ENCODE measurements around the gene ESPN.

Gene ESPN

GRCh38 chr1:6495540-6496364, 71.2 kb downstream of the ESPN start:
- DNase-seq (ENCODE audit: low read depth in 2 of 3, low spot score in 2 of 3), result no peak

GRCh38 chr1:6496365-6496721, 71.8 kb downstream of the ESPN start:
- no peak for DNase-seq (ENCODE audit: low read depth in 2 of 3, low spot score in 2 of 3)

DNA sequence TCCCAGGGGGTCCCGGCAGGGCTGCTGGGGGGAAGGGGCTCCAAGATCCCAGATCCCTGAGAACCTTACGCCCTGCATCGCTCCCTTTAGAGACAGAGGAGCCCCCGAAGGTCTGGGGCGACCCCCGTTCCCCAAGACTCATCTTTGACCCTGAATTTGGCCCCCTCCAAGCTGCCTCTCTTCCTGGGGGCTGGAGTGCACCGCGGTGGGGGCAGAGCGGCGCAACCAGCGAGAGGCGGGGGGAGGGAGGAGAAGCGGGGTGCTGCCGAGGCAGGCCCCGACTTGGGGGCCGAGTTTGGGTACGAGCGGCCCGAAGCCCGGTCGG, 72.3 kb downstream of the ESPN start:
- DNase-seq (ENCODE audit: low read depth in 2 of 3, low spot score in 2 of 3), result no peak

GRCh38 chr1:6497215-6497866, 72.8 kb downstream of the ESPN start:
- no peak for DNase-seq (ENCODE audit: low read depth in 2 of 3, low spot score in 2 of 3)

DNA sequence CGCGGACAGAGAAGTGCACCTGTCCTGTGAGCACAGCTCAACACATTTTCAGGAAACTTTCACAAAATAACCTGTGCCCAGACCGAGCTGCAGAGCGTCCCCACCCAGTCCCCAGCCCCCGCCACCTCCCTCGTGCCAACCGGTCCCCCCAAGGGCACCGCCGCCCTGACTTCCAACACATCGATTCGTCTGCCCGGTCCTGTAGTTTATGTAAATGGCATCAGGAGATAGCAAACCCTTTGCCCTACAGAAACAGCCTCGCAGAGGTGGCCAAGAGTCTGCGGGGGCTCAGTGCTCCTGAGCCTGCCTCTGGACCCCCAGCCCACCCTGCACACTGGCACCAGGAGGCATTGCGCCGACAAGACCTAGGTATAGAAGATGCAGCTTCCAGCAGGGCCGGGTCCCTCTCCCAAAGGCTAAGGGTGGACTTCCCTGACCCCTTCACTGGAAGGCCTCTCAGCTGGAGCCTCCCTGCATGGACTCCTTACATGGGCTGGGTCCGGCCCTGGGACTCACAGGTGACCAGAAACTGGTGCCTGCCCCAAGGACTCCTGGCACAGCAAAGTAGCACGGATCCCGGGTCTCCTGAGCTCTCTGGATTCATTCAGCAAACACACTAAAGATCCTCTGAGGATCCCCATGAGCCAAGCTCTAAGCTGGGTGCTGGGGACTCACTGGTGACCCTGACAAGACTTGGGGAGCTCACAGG, 73.4 kb downstream of the ESPN start:
- DNase-seq (ENCODE audit: low read depth in 2 of 3, low spot score in 2 of 3), result no peak

DNA sequence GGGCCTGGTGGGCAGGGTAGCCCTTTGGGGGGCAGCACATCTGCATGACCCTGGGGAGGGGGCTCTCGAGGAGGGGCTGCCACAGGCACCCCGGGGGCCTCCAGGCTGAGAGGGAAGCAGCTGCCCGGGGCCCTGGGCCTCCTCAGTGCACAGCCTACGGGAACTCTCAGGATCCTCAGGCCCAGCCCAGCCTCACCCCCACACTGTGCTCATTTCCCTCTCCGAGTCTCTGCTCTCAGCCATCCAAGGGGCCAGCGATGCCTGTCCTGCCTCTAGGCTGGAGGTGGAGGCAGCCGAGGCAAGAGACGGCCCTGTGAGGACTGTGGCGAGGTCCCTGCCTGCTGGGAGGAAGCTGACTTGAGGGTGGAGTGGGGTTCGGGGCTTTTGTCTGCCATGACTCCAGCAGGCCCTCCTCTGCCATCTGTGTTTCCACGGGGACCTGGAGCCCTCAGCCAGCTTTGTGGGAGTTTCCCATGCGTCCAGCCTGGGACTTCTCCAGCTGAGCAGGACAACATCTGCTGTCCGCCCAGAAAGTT, 74.1 kb downstream of the ESPN start:
- DNase-seq (ENCODE audit: low read depth in 2 of 3, low spot score in 2 of 3), result no peak

GRCh38 chr1:6499296-6499695, 74.7 kb downstream of the ESPN start:
- DNase-seq (ENCODE audit: low read depth in 2 of 3, low spot score in 2 of 3), result no peak

GRCh38 chr1:6500544-6501278, 76.1 kb downstream of the ESPN start:
- no peak for DNase-seq (ENCODE audit: low read depth in 2 of 3, low spot score in 2 of 3)

GRCh38 chr1:6501279-6501813, 76.8 kb downstream of the ESPN start:
- DNase-seq (ENCODE audit: low read depth in 2 of 3, low spot score in 2 of 3), result no peak

DNA sequence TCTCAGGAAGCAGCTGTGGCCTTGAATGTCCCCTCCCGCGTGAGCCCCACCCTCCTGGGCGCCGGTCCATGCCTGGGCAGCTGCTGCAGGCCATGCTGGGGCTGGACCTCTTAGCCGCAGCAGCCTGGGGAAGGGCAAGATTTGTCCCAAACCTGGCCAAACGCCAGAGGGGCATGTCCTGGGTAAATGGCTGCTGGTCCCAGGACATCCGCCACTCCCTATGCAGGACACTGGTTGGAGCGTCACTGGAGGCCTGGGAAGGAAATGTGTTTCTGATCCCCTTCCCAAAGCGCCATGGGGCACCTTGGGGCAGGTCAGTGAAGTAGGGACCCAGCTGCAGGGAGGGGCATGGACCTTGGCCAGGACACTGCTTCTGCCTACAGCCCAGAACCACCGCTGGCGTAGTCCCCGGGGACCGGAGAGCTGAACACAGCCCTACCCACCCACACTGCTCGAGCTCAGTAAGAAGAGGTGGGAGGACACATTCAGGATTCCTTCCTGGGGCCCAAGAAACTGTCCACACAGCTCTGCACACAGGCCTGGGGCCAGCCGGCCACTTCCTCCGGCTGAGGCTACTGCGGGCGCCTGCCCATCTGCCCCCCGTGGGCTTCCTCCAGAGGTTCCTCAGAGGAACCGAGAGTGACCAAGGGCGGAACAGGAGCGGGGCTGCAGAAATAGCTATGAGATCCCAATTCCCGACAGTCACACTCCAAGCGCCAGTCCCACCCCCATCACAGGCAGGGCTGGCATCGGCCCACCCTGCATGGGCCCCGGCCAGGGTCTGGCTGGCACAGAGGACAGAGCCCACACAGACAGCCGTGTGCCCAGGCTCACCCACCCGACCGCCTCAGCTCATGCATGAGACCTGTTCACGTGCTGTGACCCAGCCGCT, 77.7 kb downstream of the ESPN start:
- DNase-seq (ENCODE audit: low read depth in 2 of 3, low spot score in 2 of 3), result no peak

DNA sequence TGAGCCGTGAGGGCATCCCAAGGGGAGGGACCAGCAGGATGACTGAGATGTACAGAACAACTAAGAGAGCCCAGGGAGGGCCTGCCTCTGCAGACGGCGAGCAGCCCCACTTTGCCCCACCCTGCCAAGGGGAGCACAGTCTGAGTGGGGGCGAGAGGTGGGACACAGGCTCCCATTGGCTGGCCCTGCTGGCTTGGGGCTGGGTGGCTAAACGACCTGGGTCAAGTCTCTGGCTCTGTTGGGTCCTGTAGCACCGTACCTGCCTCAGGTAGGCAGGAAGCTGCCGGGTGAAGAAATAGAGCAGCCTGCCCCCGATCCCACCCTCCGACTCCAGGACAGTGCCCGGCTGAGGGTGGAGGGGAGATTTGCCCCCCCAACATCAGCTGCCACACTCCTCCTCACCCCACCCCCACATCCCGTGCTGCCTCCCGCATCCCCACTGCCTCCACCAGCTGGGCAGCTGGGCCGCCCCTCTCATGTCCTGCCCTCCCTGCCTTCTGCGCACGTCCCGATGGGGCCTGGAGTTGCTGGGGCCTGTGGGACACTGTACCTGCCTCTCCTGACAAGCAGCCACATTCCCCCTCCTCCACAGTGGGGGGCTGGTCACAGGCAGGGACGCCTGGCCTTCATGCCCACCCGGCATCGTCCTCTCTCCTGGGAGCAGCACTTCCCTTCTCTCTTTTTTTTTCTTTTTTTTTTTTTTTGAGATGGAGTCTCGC, 79.5 kb downstream of the ESPN start:
- DNase-seq (ENCODE audit: low read depth in 2 of 3, low spot score in 2 of 3), result no peak

DNA sequence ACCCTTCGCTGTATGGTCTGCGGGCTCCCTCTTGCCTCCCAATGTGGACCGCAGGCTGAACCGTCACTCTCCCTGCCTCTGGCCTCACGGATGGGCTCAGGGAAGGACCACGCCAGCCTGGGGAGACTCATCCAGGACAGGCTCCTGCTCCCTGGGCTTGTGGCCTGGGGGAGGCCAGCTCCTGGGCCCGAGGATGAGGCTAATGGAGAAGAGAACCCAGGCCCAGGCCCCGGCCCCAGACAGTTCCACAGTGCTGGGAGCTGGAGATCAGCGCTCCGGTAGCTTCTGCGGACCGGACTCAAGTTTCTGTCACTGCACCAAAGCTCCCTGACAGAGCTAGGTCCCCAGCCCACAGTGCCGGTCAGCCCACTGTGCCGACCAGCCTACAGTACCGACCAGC, 80.3 kb downstream of the ESPN start:
- no peak for DNase-seq (ENCODE audit: low read depth in 2 of 3, low spot score in 2 of 3)

- no peak for DNase-seq (ENCODE audit: low read depth in 2 of 3, low spot score in 2 of 3)
Observed at GRCh38 chr1:6505367-6506209, 81.0 kb downstream of the ESPN start.

DNA sequence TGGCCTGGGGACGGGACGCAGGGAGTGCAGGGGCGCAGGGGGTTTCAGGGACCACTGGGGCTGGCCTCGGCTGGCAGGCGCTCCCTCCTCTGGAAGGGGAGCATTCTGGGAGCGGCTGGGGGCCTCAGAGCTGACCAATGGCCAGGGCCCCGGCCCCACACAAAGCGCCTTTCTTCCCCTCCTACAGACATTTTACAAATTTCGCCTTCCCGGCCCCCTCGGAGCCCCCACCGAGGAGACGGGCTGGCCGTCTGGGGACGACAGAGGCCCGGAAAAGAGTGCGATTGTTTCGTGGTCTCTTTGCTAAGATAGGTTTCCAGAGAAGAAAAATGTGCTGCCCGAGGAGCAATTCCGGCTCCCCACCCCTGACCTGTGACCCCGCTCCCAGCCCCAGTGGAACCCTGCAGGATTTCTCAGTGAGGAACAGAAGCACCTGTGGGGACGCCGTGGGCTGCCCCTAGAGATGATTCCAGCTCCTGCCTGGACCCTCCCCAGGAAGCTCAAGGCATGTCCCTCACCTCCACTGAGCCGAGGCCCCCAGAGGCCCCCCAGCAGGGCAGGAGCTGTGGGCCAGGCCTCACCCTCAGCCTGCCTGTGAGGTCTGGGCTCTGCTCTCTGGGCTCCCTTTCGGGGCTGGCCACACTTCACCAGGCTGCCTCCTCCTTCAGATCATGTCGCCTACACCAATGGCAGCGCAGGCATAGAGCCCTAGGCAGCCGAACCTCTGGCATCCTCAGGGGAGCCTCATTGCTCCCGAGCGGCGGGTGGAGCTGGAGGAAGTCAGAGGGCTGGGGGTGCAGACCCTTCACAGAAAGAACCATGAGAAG, 81.8 kb downstream of the ESPN start:
- DNase-seq (ENCODE audit: low read depth in 2 of 3, low spot score in 2 of 3), result no peak

DNA sequence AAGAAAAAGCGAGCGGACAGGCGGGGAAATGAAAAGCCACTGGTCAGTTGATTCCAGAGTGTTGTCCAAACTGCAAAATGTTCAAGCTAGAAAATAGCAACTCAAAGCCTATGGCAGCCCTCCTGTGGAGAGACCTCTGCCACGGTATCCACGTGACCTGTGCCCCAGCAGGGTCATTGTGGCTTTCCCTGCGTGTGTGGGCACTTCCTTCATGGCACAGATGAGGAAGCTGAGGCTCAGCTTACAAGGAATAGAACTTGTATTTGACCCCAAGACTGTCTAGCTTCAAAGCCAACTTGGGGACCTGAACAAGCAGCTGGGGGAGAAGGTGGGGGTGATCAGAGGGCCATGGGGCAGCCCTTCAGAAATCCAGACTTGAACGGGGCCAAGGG, 82.5 kb downstream of the ESPN start:
- DNase-seq (ENCODE audit: low read depth in 2 of 3, low spot score in 2 of 3), result no peak

GRCh38 chr1:6507461-6507911, 82.9 kb downstream of the ESPN start:
- no peak for DNase-seq (ENCODE audit: low read depth in 2 of 3, low spot score in 2 of 3)

- no peak for DNase-seq (ENCODE audit: low read depth in 2 of 3, low spot score in 2 of 3)
Observed at GRCh38 chr1:6508154-6508815, 83.7 kb downstream of the ESPN start.
